HEK293 (cell line): ENCODE results near the gene FAM181A.

Source experiments
- CTCF ChIA-PET: fragments of 350-600 bp; formaldehyde crosslinking; extraction: SDS; loops from one replicate; lab custom pipeline; 2021; ENCODE audit warnings: antibody characterized with exemption; lab: Yijun Ruan, JAX
- POLR2A ChIA-PET: fragments of 300-600 bp; formaldehyde crosslinking; extraction: SDS; loops from one replicate; lab custom pipeline; 2020; ENCODE audit warnings: antibody characterized with exemption, inconsistent platforms; lab: Yijun Ruan, JAX
- H3K27ac ChIP-seq: fragments of 200-500 bp; sonication (Bioruptor generic); 2 replicates; pipeline ENCODE4 v1.5.1; 2014; ENCODE audit warnings: low read depth, low read length, control low read depth, inconsistent platforms; ENCODE audit errors: extremely low read depth
- H3K36me3 ChIP-seq, 2 experiments: fragments of 200-500 bp in 1 of 2; sonication (Bioruptor generic) in 1 of 2; 1 replicate in 1 of 2; 2 replicates in 1 of 2; pipeline ENCODE4 v1.5.1; 2014 to 2017; ENCODE audit warnings: inconsistent platforms in 2 of 2, low read length in 2 of 2; ENCODE audit not compliant: control insufficient read depth in 2 of 2, insufficient read depth in 1 of 2
- H3K4me1 ChIP-seq: fragments of 200-500 bp; sonication (Bioruptor generic); 2 replicates; pipeline ENCODE4 v1.5.1; 2014; ENCODE audit warnings: mild to moderate bottlenecking, low read length, inconsistent platforms; ENCODE audit not compliant: control insufficient read depth, insufficient read depth
- H3K4me3 ChIP-seq: 2 replicates; pipeline ENCODE4 v1.5.1; 2011; ENCODE audit warnings: low read depth, mild to moderate bottlenecking, control low read depth, low read length, moderate library complexity
- H3K9me3 ChIP-seq: fragments of 200-500 bp; sonication (Bioruptor generic); 2 replicates; pipeline ENCODE4 v1.5.1; 2014; ENCODE audit warnings: low read depth, low read length, inconsistent platforms; ENCODE audit not compliant: control insufficient read depth, insufficient read depth
- GLIS2 ChIP-seq: fragments of 450-650 bp; formaldehyde crosslinking; IDR thresholded peaks from 2 replicates; pipeline ENCODE4 v1.5.1; 2016; ENCODE audit warnings: missing biosample characterization, missing genetic modification characterization
- KLF10 ChIP-seq: fragments of 450-650 bp; IDR thresholded peaks from 2 replicates; pipeline ENCODE4 v1.5.1; 2018; ENCODE audit warnings: missing biosample characterization, mild to moderate bottlenecking, missing genetic modification characterization
- ZBTB48 ChIP-seq: fragments of 450-650 bp; formaldehyde crosslinking; IDR thresholded peaks from 2 replicates; pipeline ENCODE4 v1.5.1; 2016; ENCODE audit warnings: missing biosample characterization, missing genetic modification characterization
- ZNF571 ChIP-seq: fragments of 450-650 bp; formaldehyde crosslinking; IDR thresholded peaks from 2 replicates; pipeline ENCODE4 v1.5.0; 2017; ENCODE audit warnings: missing biosample characterization, missing genetic modification characterization
- ZNF837 ChIP-seq: fragments of 450-650 bp; formaldehyde crosslinking; IDR thresholded peaks from 2 replicates; pipeline ENCODE4 v1.5.1; 2016; ENCODE audit warnings: missing biosample characterization, missing genetic modification characterization
- TF ChIP-seq, protein P1 (sequence below): fragments of 450-650 bp; formaldehyde crosslinking; IDR thresholded peaks from 2 replicates; pipeline ENCODE4 v1.5.1; 2017; ENCODE audit warnings: missing biosample characterization, missing genetic modification characterization
- TF ChIP-seq, protein P2 (sequence below): sonication (generic); formaldehyde crosslinking; IDR thresholded peaks from 2 replicates; pipeline ENCODE4 v1.8.1; 2022; ENCODE audit warnings: mild to moderate bottlenecking, moderate library complexity, missing genetic modification reagents

Gene FAM181A

DNA sequence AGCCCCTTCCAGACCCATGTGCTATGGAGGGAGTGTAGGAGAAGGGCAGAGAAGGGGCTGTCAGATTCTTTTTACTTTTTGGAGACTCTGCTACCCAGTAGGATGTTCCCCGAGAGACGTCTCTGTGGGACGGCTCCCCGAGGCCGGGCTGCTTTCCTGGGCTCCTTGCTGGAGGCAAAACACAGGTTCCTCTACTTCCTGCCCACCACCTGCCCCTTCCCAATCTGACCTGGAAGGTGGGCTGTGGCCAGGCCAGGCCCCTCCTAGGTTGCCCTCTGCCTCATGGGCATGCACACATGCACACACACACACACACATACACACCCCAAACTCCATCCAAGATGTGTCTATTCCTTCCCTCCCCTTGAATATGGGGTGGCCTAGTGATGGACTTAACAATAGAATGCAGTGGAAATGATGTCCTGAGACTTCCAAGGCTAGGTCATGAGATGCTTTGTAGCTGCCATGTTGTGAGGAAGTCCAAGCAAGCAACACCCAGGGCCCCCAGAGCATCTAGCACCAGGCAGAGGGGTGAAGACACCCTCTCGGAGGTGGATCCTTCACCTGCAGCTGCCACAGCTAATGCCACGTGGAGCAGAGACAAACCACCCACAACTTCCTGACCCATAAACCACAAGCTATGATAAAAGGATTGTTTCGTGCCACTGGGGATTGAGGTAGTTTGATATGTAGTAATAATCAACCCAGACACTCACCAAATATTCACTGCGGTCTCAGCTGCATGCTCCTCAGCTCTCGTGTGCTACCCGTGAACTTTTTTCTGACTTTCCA, 50.8 kb downstream of the FAM181A start:
- H3K36me3 ChIP-seq = no peaks in the 10 kb centered on the region
- TF ChIP-seq ZNF837 (no peak), ZBTB48 (tag by site-specific recombination) (no peak), ZNF571 (tag by site-specific recombination) (no peak), KLF10 (no peak)
- H3K4me3 ChIP-seq = no peak overlapping the region
- ChIA-PET POLR2A (no interaction called here), CTCF (interaction anchor here (0.6 to 1.2 kb wide), 4 partner anchors 27 to 95 kb away, joined by 3 to 5 read pairs (median 4); no protein-coding TSS in a partner anchor)
- H3K27ac ChIP-seq = no peak overlapping the region
- no peaks in the 10 kb centered on the region for H3K9me3 ChIP-seq
- no peaks in the 10 kb centered on the region for H3K4me1 ChIP-seq

DNA sequence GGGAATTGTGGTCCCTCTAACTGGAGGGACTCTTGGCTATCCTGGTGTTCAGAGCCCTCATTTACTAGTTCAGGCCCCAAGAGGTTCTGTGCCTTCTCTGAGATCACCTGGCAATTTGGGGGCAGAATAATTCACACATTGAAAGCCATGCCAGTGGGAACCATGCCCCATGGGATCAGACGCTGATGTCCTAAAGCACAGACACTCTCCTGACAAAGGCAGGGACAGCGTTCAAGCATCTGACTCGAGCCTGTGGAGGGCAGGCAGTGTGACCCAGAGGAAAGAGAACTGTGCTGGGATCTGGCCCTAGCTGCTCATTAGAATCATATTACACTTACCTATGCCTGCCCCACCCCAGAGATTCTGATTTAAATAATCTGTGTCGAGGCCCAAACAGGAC, 51.6 kb downstream of the FAM181A start:
- H3K4me3 ChIP-seq = no peak overlapping the region
- H3K36me3 ChIP-seq = no peaks in the 10 kb centered on the region
- no peak overlapping the region for H3K27ac ChIP-seq
- CTCF ChIA-PET = interaction anchor here (0.6 to 1.0 kb wide), 3 partner anchors 8 to 39 kb away, joined by 3 to 5 read pairs (median 3); no protein-coding TSS in a partner anchor
- H3K4me1 ChIP-seq = no peaks in the 10 kb centered on the region
- TF ChIP-seq, protein P1, sequence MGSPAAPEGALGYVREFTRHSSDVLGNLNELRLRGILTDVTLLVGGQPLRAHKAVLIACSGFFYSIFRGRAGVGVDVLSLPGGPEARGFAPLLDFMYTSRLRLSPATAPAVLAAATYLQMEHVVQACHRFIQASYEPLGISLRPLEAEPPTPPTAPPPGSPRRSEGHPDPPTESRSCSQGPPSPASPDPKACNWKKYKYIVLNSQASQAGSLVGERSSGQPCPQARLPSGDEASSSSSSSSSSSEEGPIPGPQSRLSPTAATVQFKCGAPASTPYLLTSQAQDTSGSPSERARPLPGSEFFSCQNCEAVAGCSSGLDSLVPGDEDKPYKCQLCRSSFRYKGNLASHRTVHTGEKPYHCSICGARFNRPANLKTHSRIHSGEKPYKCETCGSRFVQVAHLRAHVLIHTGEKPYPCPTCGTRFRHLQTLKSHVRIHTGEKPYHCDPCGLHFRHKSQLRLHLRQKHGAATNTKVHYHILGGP = no peak
- no peak for TF ChIP-seq GLIS2 (tag by site-specific recombination)
- TF ChIP-seq, protein P2, sequence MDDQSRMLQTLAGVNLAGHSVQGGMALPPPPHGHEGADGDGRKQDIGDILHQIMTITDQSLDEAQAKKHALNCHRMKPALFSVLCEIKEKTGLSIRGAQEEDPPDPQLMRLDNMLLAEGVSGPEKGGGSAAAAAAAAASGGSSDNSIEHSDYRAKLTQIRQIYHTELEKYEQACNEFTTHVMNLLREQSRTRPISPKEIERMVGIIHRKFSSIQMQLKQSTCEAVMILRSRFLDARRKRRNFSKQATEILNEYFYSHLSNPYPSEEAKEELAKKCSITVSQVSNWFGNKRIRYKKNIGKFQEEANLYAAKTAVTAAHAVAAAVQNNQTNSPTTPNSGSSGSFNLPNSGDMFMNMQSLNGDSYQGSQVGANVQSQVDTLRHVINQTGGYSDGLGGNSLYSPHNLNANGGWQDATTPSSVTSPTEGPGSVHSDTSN (CRISPR knock-in tag) = no peak
- TF ChIP-seq, all 188 proteins: peak for 0
- H3K9me3 ChIP-seq = no peaks in the 10 kb centered on the region
- POLR2A ChIA-PET = no interaction called here
